ENCODE data around the gene ANKMY2.

DNA sequence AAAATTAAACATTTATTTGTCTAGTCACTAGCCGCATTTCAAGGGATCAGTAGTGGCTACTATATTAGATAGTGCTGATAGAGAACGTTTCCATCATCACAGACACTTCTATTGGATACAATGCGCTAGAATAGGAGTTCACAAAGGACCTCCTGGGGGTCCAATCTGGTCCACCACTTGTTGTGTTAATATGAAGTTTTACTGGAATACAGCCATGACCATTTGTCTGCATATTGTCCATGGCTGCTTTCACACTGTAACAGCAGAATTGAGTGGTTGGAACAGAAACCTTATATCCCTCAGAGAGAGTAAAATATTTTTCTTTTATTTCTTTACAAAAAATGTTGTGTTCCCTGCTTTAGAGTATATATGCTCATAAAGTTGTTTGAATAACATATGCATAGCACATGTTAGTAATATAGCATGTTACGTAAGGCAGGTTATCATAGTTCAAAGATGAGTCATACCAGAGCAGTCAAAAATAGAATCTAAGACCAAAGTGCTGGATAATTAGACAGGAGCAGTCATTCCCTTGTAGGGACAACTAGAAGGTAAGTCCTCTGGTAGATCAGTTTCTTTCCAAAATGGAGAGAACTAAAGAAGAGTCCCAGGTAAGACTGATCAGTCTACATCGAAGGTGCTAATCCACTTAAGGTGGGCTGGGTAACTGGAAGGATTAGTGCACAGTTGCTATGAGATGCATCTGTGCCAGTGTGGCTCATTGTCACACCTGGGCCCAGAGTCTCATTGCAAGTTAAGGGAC lies 15.3 kb upstream of the ANKMY2 start:
- no peak for TF ChIP-seq FOXM1 (IDR thresholded peaks at IDR 0.05; ENCODE audit: borderline replicate concordance)
- TF ChIP-seq TARDBP (IDR thresholded peaks at IDR 0.05) = no peak
- no peak for TF ChIP-seq FOXK2 (IDR thresholded peaks at IDR 0.05)
- no peak for TF ChIP-seq HDGF (IDR thresholded peaks at IDR 0.05; ENCODE audit: borderline replicate concordance)

All from HEK293T (cell line).